GM06990 (cell line): ENCODE measurements around the gene CLIC3.

ENCODE experiments used
- DNase-seq: peaks from one replicate; pipeline ENCODE4 v3.0.0-alpha.2; 2011; ENCODE audit not compliant: insufficient read length; ENCODE audit errors: extremely low read depth
- H3K27me3 ChIP-seq: replicated peaks from 2 replicates; pipeline ENCODE4 v1.6.0; 2011; ENCODE audit warnings: low read length; ENCODE audit not compliant: control insufficient read depth, insufficient read depth
- H3K36me3 ChIP-seq: 2 replicates; pipeline ENCODE4 v1.5.1; 2011; ENCODE audit warnings: low read length; ENCODE audit not compliant: control insufficient read depth, insufficient read depth
- H3K4me3 ChIP-seq: replicated peaks from 2 replicates; pipeline ENCODE4 v1.5.1; 2011; ENCODE audit warnings: low read depth, mild to moderate bottlenecking, control low read depth, low read length
- TF ChIP-seq, protein P1 (sequence below): IDR thresholded peaks from 2 replicates; pipeline ENCODE4 v1.5.1; 2011; ENCODE audit warnings: low read length, control low read depth, mild to moderate bottlenecking, inconsistent platforms; ENCODE audit not compliant: insufficient read depth, poor library complexity, severe bottlenecking

The CLIC3 gene

DNA sequence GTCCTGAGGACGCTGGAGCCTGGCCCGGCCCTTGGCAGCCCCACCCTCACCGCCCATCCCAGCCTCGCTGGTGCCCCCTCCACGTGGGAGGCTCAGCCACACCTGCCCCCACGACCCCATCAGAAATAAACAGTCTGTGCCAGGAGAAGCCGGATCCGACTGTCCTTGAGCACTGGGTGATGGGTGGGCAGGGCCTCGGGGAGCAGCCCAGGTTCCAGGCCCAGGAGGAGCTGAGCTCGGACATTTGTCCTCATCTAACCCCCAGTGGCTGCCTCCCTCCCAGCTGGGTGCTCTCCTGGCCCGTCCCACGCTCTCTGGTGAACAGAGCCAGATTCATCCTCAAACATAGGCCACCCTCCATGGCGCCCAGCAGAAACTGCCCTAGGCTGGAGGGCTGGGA, 23.6 kb downstream of the CLIC3 start:
- no peaks in the 10 kb centered on the region for H3K36me3 ChIP-seq
- TF ChIP-seq, protein P1, sequence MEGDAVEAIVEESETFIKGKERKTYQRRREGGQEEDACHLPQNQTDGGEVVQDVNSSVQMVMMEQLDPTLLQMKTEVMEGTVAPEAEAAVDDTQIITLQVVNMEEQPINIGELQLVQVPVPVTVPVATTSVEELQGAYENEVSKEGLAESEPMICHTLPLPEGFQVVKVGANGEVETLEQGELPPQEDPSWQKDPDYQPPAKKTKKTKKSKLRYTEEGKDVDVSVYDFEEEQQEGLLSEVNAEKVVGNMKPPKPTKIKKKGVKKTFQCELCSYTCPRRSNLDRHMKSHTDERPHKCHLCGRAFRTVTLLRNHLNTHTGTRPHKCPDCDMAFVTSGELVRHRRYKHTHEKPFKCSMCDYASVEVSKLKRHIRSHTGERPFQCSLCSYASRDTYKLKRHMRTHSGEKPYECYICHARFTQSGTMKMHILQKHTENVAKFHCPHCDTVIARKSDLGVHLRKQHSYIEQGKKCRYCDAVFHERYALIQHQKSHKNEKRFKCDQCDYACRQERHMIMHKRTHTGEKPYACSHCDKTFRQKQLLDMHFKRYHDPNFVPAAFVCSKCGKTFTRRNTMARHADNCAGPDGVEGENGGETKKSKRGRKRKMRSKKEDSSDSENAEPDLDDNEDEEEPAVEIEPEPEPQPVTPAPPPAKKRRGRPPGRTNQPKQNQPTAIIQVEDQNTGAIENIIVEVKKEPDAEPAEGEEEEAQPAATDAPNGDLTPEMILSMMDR: no peak
- DNase-seq: no peak
- H3K27me3 ChIP-seq: peaks cover 2% of the 10 kb centered on the region; the same call in 1 of the 2 replicates
- H3K4me3 ChIP-seq: no peak overlapping the region

- no peaks in the 10 kb centered on the region for H3K36me3 ChIP-seq
- TF ChIP-seq, protein P1: no peak
- no peak for DNase-seq
- H3K4me3 ChIP-seq: no peak overlapping the region
- peaks cover 2% of the 10 kb centered on the region; the same call in 1 of the 2 replicates for H3K27me3 ChIP-seq
These were observed 24.0 kb downstream of the CLIC3 start for GRCh38 chr9:136972335-136972734.

DNA sequence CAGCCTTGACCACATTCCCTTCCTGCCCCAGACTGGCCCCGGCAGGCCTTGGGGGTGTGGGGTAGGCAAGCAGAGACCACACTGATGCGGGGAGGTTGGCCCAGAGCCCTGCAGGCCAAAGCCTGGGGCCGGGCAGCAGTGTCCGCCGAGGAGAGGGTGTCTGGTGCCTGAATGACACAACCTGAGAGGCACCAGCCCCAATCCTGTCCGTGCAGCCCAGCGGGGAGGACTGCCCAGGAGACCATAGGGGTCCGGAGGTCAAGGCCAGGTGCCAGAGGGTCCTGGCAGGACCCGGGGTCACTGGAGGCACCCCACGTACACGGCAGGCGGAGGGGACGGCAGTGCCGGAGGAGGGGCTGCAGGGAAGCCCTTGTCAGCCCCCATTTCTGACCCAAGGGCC, 24.6 kb downstream of the CLIC3 start:
- H3K36me3 ChIP-seq: no peaks in the 10 kb centered on the region
- TF ChIP-seq, protein P1: no peak
- DNase-seq: no peak
- no peak overlapping the region for H3K4me3 ChIP-seq
- peaks cover 2% of the 10 kb centered on the region; the same call in 1 of the 2 replicates for H3K27me3 ChIP-seq

GRCh38 chr9:136970361-136970760, 26.0 kb downstream of the CLIC3 start:
- TF ChIP-seq, protein P1: no peak
- H3K36me3 ChIP-seq: no peaks in the 10 kb centered on the region
- no peak for DNase-seq
- H3K27me3 ChIP-seq: peaks cover 2% of the 10 kb centered on the region; the same call in 1 of the 2 replicates
- no peak overlapping the region for H3K4me3 ChIP-seq

DNA sequence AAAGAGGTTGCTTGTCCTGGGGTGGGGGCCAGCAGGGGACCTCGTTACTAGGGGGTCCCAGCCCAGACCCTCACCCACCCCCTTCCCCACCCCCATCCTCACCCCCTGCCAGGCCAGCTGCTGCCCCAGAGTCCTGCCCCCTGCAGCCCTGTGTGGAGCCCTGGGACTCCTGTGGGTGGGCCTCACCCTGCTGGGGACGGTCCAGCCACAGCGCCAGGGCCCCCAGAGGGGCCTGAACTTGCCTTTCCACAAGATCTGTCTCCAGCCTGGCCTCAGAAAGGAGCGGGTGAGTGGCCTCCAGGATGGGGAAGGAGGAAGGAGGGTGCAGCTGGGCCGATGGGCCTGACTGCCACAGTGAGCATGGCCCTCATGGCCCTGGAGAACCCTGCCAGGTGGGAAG, 26.6 kb downstream of the CLIC3 start:
- no peak overlapping the region for H3K4me3 ChIP-seq
- DNase-seq: no peak
- no peaks in the 10 kb centered on the region; the same call in 1 of the 2 replicates for H3K27me3 ChIP-seq
- TF ChIP-seq, protein P1: no peak
- no peaks in the 10 kb centered on the region for H3K36me3 ChIP-seq

DNA sequence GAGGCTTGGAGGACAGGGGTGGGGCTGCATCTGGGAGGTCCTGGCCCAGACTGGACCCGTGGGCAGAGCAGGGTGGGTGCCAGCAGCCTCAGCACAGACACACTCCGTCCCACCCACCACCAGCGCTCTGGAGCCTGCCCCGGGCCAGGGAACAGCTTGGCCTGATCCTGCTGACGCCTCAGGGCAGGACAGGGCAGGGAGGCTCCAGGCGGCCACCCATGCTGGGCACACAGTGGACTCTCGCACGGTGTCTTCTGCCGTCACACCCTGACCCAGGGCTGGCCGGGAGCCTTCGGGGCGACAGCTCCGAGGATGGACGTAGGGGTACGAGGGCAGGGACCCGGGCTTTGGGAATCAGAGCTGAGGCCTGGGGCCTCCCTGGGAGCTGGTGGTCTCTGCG, 27.2 kb downstream of the CLIC3 start:
- no peaks in the 10 kb centered on the region; the same call in 1 of the 2 replicates for H3K27me3 ChIP-seq
- no peak for DNase-seq
- TF ChIP-seq, protein P1: no peak

More for the DNA sequence above, 27.2 kb downstream of the CLIC3 start:
- H3K4me3 ChIP-seq: no peak overlapping the region
- no peaks in the 10 kb centered on the region for H3K36me3 ChIP-seq
